Measurements from ENCODE around the gene MIER1.
A peak's percentile ranks its signal among the peaks of the same experiment; 100 is the strongest.
"Not testable (repeated sequence)": the region's sequence is repeated elsewhere in the genome, so short reads cannot be mapped to it uniquely, and the experiment has no call there.

MIER1 gene

DNA sequence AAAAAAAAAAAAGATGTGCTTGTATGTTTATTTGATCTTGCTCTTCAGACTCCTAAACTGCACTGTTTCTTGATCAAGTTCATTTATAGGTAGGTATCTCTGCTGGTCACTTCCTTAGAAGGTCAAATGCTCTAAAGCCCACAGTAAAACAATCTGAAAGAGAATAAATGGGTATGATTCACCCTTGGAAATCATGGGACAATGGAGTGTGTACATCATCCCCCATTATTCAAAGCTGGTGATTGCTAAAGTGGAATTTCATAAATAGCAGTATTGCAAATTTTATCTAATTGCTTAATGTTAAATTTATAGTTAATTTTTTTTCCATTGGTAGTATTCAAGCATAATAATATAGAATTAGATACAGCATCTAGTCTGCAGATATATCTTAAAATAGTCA lies 53.4 kb downstream of the MIER1 start:
- peaks cover 79% of the 10 kb centered on the region for H3K36me3 ChIP-seq (ENCODE audit: insufficient read depth, low read length)
- TF ChIP-seq EZH2 (IDR thresholded peaks at IDR 0.05) (no peak), FOXP2 (optimal IDR thresholded peaks at IDR 0.05; ENCODE audit: control extremely low read depth, extremely low read length, insufficient read depth) (no peak)
- no peak overlapping the region for H3K9ac ChIP-seq (ENCODE audit: insufficient read length)
- no peak overlapping the region for H3K27ac ChIP-seq
- no peaks in the 10 kb centered on the region for H3K9me3 ChIP-seq (ENCODE audit: low read depth, low read length)
- DNase-seq (ENCODE audit: low read depth, low spot score), result no peak
- no peak overlapping the region for H3K4me3 ChIP-seq

DNA sequence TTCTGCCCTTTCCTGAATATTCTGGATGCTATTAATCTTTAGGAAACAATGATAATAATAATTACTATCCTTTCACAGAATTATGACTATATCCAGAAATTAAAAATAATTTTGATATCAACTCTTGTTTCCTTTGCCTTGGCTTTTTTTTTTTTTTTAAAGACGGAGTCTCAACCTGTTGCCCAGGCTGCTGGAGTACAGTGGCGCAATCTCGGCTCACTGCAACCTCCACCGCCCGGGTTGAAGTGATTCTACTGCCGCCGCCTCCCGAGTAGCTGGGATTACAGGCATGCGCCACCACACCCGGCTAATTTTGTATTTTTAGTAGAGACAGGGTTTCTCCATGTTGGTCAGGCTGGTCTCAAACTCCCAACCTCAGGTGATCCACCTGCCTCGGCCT lies 54.8 kb downstream of the MIER1 start:
- H3K9me3 ChIP-seq (ENCODE audit: low read depth, low read length); H3K4me3 ChIP-seq; DNase-seq (ENCODE audit: low read depth, low spot score); H3K9ac ChIP-seq (ENCODE audit: insufficient read length); H3K27ac ChIP-seq: not testable (repeated sequence)
- H3K36me3 ChIP-seq (ENCODE audit: insufficient read depth, low read length), result peaks cover 84% of the 10 kb centered on the region

DNA sequence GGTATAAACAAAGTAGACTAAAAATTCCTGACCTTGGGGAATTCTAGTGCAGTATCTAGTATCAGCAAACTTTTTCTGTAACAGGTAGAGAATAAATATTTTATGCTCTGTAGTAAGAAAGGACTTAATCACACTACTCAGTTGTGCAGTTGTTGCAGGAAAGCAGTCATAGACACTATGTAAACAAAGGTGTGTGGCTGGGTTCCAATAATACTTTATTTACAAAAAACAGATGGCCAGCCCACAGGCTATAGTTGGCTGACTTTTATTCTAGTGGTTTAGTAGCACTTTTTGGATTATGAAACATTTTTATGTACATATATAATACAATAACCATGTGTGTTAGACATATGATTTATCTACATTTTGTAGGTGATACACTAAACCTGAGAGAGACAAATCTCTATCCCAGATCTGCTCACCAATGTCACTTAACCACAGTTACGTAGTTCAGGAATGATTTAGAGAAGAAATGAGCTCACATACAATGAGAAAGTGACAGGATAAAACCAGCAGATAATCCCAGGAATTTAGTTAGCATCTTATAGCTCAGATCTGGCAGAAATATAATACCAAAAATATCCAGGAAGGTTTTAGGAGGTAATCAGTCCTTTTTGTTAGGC lies 56.1 kb downstream of the MIER1 start:
- TF ChIP-seq EZH2 (IDR thresholded peaks at IDR 0.05) (no peak), POLR2AphosphoS5 (IDR thresholded peaks at IDR 0.05; ENCODE audit: borderline replicate concordance, low read depth, low read length) (no peak), FOXP2 (optimal IDR thresholded peaks at IDR 0.05; ENCODE audit: control extremely low read depth, extremely low read length, insufficient read depth) (no peak)
- no peaks in the 10 kb centered on the region for H3K9me3 ChIP-seq (ENCODE audit: low read depth, low read length)
- no peak overlapping the region for H3K4me3 ChIP-seq
- no peak overlapping the region for H3K9ac ChIP-seq (ENCODE audit: insufficient read length)
- no peak overlapping the region for H3K27ac ChIP-seq
- no peak for DNase-seq (ENCODE audit: low read depth, low spot score)
- peaks cover 82% of the 10 kb centered on the region for H3K36me3 ChIP-seq (ENCODE audit: insufficient read depth, low read length)

DNA sequence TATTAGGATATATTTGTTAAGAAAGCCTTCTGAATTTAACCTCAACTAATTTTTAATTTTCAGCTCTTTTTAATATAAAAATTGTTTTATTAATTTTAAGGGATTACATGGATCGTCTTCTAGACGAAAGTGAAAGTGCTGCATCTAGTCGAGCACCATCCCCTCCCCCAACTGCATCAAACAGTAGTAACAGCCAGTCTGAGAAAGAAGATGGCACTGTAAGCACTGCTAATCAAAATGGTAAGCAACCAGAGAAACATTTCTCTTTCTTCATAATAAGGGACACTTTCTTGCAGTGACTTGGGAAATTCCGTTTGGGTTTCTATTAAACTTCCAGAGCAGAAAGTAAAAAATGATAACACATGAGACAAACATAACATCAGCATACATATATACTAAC lies 56.9 kb downstream of the MIER1 start:
- Histone ChIP-seq H3K4me3 (no peak overlapping the region), H3K27ac (no peak overlapping the region)
- no peak for TF ChIP-seq EZH2 (IDR thresholded peaks at IDR 0.05)
- TF ChIP-seq POLR2AphosphoS5 (IDR thresholded peaks at IDR 0.05; ENCODE audit: borderline replicate concordance, low read depth, low read length), result no peak
- TF ChIP-seq FOXP2 (optimal IDR thresholded peaks at IDR 0.05; ENCODE audit: control extremely low read depth, extremely low read length, insufficient read depth), result no peak

DNA sequence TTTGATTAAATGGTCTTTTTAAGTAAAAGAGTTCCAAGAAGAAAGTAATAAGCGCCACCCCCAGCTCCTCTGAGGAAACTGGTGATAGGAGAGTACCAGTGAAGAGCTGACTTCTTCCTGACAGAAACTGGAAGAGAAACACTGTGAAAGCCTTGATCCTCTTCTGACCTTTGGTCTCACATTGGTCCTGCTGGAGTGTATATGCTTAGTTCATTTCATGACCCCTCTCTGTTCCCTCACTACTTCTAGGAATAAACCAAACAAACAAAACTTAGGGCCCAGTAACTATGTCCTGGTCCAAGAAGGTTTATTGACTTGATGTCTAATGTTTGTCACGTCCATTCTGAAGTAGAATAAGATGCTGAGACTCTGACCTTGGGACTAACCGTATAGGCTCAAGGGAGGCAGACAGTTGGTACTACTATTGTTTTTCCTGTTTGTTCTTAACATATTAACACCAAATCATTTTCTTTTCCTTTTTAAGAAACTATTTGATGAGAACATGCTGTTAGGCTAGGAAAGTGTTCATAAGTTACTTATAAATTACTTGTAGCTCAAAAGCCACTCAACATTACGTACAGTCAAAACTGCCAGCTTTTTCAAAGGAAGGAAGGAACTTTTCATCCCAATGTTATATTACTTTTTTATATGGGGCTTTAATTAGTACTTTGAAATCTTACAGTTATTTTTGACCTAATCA lies 57.9 kb downstream of the MIER1 start:
- no peak overlapping the region for H3K4me3 ChIP-seq
- H3K36me3 ChIP-seq (ENCODE audit: insufficient read depth, low read length), result peaks cover 87% of the 10 kb centered on the region
- H3K9me3 ChIP-seq (ENCODE audit: low read depth, low read length), result no peaks in the 10 kb centered on the region
- no peak for DNase-seq (ENCODE audit: low read depth, low spot score)
- no peak overlapping the region for H3K27ac ChIP-seq
- no peak for TF ChIP-seq EZH2 (IDR thresholded peaks at IDR 0.05)
- no peak for TF ChIP-seq FOXP2 (optimal IDR thresholded peaks at IDR 0.05; ENCODE audit: control extremely low read depth, extremely low read length, insufficient read depth)
- no peak for TF ChIP-seq POLR2AphosphoS5 (IDR thresholded peaks at IDR 0.05; ENCODE audit: borderline replicate concordance, low read depth, low read length)
- no peak overlapping the region for H3K9ac ChIP-seq (ENCODE audit: insufficient read length)

More for the DNA sequence above, 56.9 kb downstream of the MIER1 start:
- H3K9me3 ChIP-seq (ENCODE audit: low read depth, low read length), result no peaks in the 10 kb centered on the region
- H3K9ac ChIP-seq (ENCODE audit: insufficient read length), result no peak overlapping the region
- H3K36me3 ChIP-seq (ENCODE audit: insufficient read depth, low read length), result peaks cover 86% of the 10 kb centered on the region
- no peak for DNase-seq (ENCODE audit: low read depth, low spot score)

DNA sequence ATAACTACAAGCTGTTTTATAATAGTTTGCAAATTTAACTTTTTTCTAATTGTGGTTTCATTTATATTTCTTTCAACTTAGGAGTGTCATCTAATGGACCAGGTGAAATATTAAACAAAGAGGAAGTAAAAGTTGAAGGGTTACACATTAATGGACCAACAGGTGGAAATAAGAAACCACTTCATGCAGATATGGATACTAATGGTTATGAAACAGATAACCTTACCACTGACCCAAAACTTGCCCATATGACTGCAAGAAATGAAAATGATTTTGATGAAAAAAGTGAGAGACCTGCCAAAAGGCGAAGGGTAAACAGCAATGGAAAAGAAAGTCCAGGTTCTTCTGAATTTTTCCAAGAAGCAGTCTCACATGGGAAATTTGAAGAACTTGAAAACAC lies 59.7 kb downstream of the MIER1 start:
- H3K27ac ChIP-seq, result no peak overlapping the region
- TF ChIP-seq POLR2AphosphoS5 (IDR thresholded peaks at IDR 0.05; ENCODE audit: borderline replicate concordance, low read depth, low read length) (no peak), FOXP2 (optimal IDR thresholded peaks at IDR 0.05; ENCODE audit: control extremely low read depth, extremely low read length, insufficient read depth) (no peak), EZH2 (IDR thresholded peaks at IDR 0.05) (no peak)

DNA sequence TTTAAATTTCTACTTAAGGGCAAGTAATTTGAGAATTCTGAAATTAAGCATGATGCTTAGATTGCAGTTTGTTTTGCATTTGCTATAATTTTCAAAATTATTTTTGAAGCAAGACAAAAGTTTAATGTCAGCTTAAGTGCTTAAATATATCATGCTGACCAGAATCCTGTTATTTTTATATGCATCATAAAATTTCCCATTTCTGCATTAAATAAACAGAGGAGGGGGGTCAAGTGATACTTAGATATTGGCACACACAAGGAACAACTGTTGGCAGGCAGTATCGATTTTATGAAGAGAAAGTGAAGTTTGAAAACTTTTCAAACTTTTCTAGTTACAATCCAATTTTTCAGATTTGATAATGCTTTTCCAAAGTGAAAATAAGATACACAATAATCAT lies 61.0 kb downstream of the MIER1 start:
- no peak for TF ChIP-seq EZH2 (IDR thresholded peaks at IDR 0.05)
- TF ChIP-seq POLR2AphosphoS5 (IDR thresholded peaks at IDR 0.05; ENCODE audit: borderline replicate concordance, low read depth, low read length), result no peak
- TF ChIP-seq FOXP2 (optimal IDR thresholded peaks at IDR 0.05; ENCODE audit: control extremely low read depth, extremely low read length, insufficient read depth), result no peak
- H3K9ac ChIP-seq (ENCODE audit: insufficient read length), result no peak overlapping the region
- peak overlapping the region; percentile 67; the same call in 1 of the 2 replicates for H3K27ac ChIP-seq
- H3K4me3 ChIP-seq, result no peak overlapping the region
- no peaks in the 10 kb centered on the region for H3K9me3 ChIP-seq (ENCODE audit: low read depth, low read length)
- no peak for DNase-seq (ENCODE audit: low read depth, low spot score)
- peaks cover 79% of the 10 kb centered on the region for H3K36me3 ChIP-seq (ENCODE audit: insufficient read depth, low read length)

More for the DNA sequence above, 59.7 kb downstream of the MIER1 start:
- Histone ChIP-seq H3K9ac (ENCODE audit: insufficient read length) (no peak overlapping the region), H3K36me3 (ENCODE audit: insufficient read depth, low read length) (peaks cover 89% of the 10 kb centered on the region), H3K4me3 (no peak overlapping the region), H3K9me3 (ENCODE audit: low read depth, low read length) (no peaks in the 10 kb centered on the region)
- DNase-seq (ENCODE audit: low read depth, low spot score), result no peak

DNA sequence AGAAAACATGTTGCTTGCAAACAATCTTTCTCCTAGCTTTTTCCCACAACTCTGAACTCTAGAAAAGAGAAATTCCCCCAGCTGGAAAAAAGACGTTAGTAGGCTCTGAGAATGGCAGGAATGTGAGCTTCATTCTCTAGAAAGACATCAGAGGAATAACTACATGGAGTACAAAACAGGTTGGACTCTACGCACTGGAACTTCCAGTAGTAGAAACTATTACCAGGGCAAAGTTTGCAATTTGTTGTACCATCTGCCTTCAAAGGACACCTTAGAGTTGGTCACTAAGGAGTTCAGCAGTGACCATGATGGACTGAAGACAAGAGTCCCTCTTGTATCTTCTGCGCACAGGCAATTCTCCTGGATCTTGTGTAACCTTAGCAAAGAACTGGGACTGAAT lies 68.3 kb downstream of the MIER1 start:
- no peak for DNase-seq (ENCODE audit: low read depth, low spot score)
- no peak for TF ChIP-seq EZH2 (IDR thresholded peaks at IDR 0.05)
- TF ChIP-seq FOXP2 (optimal IDR thresholded peaks at IDR 0.05; ENCODE audit: control extremely low read depth, extremely low read length, insufficient read depth), result no peak
- TF ChIP-seq POLR2AphosphoS5 (IDR thresholded peaks at IDR 0.05; ENCODE audit: borderline replicate concordance, low read depth, low read length), result no peak
- H3K9me3 ChIP-seq (ENCODE audit: low read depth, low read length), result no peaks in the 10 kb centered on the region
- no peak overlapping the region for H3K4me3 ChIP-seq
- peaks cover 13% of the 10 kb centered on the region for H3K36me3 ChIP-seq (ENCODE audit: insufficient read depth, low read length)
- H3K9ac ChIP-seq (ENCODE audit: insufficient read length), result no peak overlapping the region
- no peak overlapping the region for H3K27ac ChIP-seq
